ENCODE data around the gene CCRL2. TPM values are rescaled to one million over a fixed set of nuclear protein-coding genes. Genes with fewer than 3 reads are reported as not detected.

The CCRL2 gene
- polyA plus RNA-seq, 1 experiment, result not detected

- no peak for DNase-seq (ENCODE audit: low read depth)
- Histone ChIP-seq H3K4me3 (ENCODE audit: low read depth, low read length) (no peak overlapping the region), H3K27me3 (ENCODE audit: control insufficient read depth, insufficient read depth, low read length) (no peaks in the 10 kb centered on the region; the same call in 1 of the 2 replicates), H3K36me3 (ENCODE audit: control insufficient read depth, insufficient read depth, low read length) (no peaks in the 10 kb centered on the region)
- POLR2A ChIA-PET, result no interaction called here
- no peak for TF ChIP-seq CTCF (IDR thresholded peaks at IDR 0.05; ENCODE audit: insufficient read depth, low read depth, low read length)
- CTCF ChIA-PET, result interaction anchor here (3.1 kb wide), 1 partner anchor 7 kb away, joined by 11 read pairs; no protein-coding TSS in a partner anchor
Measured at GRCh38 chr3:46406443-46406787, 644 bp upstream of the CCRL2 start.

DNA sequence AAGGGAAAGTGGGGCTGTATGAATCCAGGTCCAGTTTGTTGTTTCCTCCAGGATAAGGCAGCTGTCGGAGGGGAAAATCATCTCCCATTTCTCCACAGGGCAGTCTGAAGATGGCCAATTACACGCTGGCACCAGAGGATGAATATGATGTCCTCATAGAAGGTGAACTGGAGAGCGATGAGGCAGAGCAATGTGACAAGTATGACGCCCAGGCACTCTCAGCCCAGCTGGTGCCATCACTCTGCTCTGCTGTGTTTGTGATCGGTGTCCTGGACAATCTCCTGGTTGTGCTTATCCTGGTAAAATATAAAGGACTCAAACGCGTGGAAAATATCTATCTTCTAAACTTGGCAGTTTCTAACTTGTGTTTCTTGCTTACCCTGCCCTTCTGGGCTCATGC lies 911 bp downstream of the CCRL2 start:
- no peak for TF ChIP-seq CTCF (IDR thresholded peaks at IDR 0.05; ENCODE audit: insufficient read depth, low read depth, low read length)

DNA sequence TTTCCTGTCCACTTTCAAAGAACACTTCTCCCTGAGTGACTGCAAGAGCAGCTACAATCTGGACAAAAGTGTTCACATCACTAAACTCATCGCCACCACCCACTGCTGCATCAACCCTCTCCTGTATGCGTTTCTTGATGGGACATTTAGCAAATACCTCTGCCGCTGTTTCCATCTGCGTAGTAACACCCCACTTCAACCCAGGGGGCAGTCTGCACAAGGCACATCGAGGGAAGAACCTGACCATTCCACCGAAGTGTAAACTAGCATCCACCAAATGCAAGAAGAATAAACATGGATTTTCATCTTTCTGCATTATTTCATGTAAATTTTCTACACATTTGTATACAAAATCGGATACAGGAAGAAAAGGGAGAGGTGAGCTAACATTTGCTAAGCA lies 1.8 kb downstream of the CCRL2 start:
- CTCF ChIA-PET, result interaction anchor here (0.9 to 3.1 kb wide), 2 partner anchors 10 to 13 kb away, joined by 3 to 11 read pairs; no protein-coding TSS in a partner anchor
- Histone ChIP-seq H3K36me3 (ENCODE audit: control insufficient read depth, insufficient read depth, low read length) (no peaks in the 10 kb centered on the region), H3K4me3 (ENCODE audit: low read depth, low read length) (no peak overlapping the region), H3K27me3 (ENCODE audit: control insufficient read depth, insufficient read depth, low read length) (no peaks in the 10 kb centered on the region; the same call in 1 of the 2 replicates)
- no peak for TF ChIP-seq CTCF (IDR thresholded peaks at IDR 0.05; ENCODE audit: insufficient read depth, low read depth, low read length)
- POLR2A ChIA-PET, result no interaction called here
- DNase-seq (ENCODE audit: low read depth), result no peak

More for the DNA sequence above, 911 bp downstream of the CCRL2 start:
- Histone ChIP-seq H3K27me3 (ENCODE audit: control insufficient read depth, insufficient read depth, low read length) (no peaks in the 10 kb centered on the region; the same call in 1 of the 2 replicates), H3K36me3 (ENCODE audit: control insufficient read depth, insufficient read depth, low read length) (no peaks in the 10 kb centered on the region), H3K4me3 (ENCODE audit: low read depth, low read length) (no peak overlapping the region)
- DNase-seq (ENCODE audit: low read depth), result no peak
- ChIA-PET CTCF (interaction anchor here (1.3 to 3.1 kb wide), 2 partner anchors 9 to 17 kb away, joined by 3 to 11 read pairs; no protein-coding TSS in a partner anchor), POLR2A (no interaction called here)

DNA sequence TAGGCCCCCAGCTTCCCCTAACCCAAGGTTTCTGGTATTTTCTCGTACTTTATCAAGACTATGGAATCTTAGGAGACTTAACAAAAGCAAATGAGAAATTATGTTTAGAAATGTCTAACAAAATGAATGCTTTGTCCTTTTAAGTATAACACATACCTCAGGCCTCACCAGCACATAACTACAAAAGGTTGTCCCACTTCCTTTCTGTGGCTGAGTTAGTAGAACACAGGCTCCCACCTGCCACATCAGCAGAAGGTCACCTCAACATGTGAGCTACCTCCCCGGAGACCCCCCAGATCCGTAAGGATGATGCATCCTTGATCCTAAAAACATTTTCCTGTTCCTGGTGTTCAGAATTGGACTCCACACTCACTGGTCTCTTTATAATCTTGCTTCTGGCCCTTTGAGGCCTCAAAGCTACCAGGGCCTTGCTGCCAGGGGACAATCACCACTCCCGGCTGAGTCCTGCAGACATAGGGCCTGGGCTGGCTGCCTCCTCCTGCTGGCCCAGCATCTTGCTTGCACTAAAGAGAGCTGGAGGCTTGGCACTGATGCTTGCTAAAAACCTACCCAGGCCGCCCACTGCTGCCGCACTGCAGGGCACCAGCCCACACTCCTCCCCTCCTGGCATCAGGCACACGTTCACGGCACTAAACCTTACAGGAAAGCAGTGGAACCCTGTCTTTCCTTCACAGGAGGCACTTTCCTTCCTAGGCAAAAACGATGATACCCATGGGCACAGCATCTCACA lies 2.9 kb downstream of the CCRL2 start:
- POLR2A ChIA-PET, result no interaction called here

More for the DNA sequence above, 2.9 kb downstream of the CCRL2 start:
- CTCF ChIA-PET, result interaction anchor here (0.9 kb wide), 1 partner anchor 14 kb away, joined by 3 read pairs; no protein-coding TSS in a partner anchor
- no peak for TF ChIP-seq CTCF (IDR thresholded peaks at IDR 0.05; ENCODE audit: insufficient read depth, low read depth, low read length)
- no peak for DNase-seq (ENCODE audit: low read depth)
- Histone ChIP-seq H3K27me3 (ENCODE audit: control insufficient read depth, insufficient read depth, low read length) (no peaks in the 10 kb centered on the region), H3K36me3 (ENCODE audit: control insufficient read depth, insufficient read depth, low read length) (no peaks in the 10 kb centered on the region), H3K4me3 (ENCODE audit: low read depth, low read length) (no peak overlapping the region)

All from BJ (cell line).